Epithelial cell of prostate (primary cell): ENCODE measurements around the gene RPS6KA5.
"Not testable (repeated sequence)": the region's sequence is repeated elsewhere in the genome, so short reads cannot be mapped to it uniquely, and the experiment has no call there.

Experiments used
- DNase-seq: peaks from one replicate; pipeline ENCODE4 v3.0.0-alpha.2; 2011; ENCODE audit warnings: low read depth, low spot score
- H3K27ac ChIP-seq: fragments of 450-650 bp; 2 replicates; pipeline ENCODE4 v1.5.1; 2017; ENCODE audit warnings: mild to moderate bottlenecking

RPS6KA5 gene

GRCh38 chr14:91060351-91061055 lies at the start of gene RPS6KA5:
RPS6KA5 (minus strand) TSS chr14:91060641; CDS start chr14:91060434, 207 bp downstream.
- DNase-seq = peak; percentile 100

GRCh38 chr14:91108941-91109611 lies 48.6 kb upstream of the RPS6KA5 start:
- H3K27ac ChIP-seq = no peak overlapping the region
- DNase-seq = no peak

More at GRCh38 chr14:91060351-91061055, at the start of gene RPS6KA5:
- H3K27ac ChIP-seq = peak within 1 kb of the TSS; percentile 67

DNA sequence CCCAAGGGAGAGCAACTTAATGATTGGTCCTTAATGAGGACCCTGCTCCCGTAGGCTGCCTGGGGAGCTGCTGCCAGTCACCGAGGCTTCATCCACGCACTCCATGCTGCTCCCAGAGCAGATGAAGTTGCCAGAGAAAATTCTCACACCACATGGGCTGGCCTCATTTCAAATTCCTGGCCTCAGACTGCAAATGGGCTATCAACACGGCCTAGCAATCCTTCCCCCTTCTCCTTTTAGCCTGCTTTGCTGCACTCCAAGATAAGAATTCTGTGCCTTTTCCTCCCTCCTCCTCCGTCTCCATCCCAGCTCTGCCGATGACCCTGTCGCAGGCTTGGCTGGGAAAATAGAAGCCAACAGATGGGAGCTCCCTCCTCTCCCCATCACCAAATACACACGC lies 42.7 kb upstream of the RPS6KA5 start:
- H3K27ac ChIP-seq = no peak overlapping the region
- DNase-seq = no peak

- no peak overlapping the region for H3K27ac ChIP-seq
- no peak for DNase-seq
Observed at GRCh38 chr14:91100102-91100501, 39.7 kb upstream of the RPS6KA5 start.

- no peak overlapping the region for H3K27ac ChIP-seq
- no peak for DNase-seq
Observed at GRCh38 chr14:91098591-91098990, 38.1 kb upstream of the RPS6KA5 start.

- DNase-seq, H3K27ac ChIP-seq: not testable (repeated sequence)
Observed at GRCh38 chr14:91097657-91098056, 37.2 kb upstream of the RPS6KA5 start.

GRCh38 chr14:91095178-91095577 lies 34.7 kb upstream of the RPS6KA5 start:
- no peak for DNase-seq

DNA sequence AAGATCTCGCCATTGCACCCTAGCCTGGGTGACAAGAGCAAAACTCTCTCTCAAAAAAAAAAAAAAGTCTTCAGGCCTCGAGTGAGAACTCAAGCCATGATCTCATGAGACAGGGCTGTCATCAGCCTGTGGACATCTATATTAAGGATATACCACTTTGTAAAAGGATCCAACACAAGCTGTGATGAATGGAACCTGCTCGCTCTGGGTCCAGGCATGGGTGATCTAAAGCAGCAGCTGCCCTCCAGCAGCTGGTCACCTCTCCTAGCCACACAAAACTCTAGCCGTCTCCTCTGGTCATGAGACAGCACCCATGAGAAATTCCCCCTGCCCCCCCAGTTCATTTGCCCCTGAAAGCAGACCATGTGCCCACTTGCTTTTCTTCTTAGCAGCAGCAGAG lies 34.3 kb upstream of the RPS6KA5 start:
- no peak for DNase-seq
- no peak overlapping the region for H3K27ac ChIP-seq

More at GRCh38 chr14:91095178-91095577, 34.7 kb upstream of the RPS6KA5 start:
- H3K27ac ChIP-seq = no peak overlapping the region

DNA sequence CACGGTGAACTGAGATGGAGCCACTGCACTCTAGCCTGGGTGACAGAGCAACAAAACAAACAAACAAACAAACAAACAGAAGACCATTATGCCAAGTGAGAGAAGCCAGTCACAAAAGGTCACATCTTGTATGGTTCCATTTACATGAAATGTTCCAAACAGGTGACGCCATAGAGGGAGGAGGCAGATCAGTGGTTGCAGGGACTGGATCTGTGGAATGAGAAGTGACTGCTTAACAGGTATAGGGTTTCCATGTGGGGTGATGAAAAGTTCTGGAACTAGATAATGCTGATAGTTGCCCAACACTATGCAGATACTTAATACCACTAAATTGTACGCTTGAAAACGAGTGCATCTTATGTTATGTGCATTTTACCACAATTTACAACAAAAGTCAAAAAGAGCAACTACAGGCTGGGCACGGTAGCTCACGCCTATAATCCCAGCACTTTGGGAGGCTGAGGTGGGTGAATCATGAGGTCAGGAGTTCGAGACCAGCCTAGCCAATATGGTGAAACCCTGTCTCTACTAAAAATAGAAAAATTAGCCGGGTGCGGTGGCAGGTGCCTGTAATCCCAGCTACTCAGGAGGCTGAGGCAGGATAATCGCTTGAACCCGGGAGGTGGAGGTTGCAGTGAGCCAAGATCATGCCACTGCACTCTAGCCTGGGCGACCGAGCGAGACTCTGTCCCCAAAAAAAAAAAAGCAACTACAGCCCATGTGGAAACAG lies 33.5 kb upstream of the RPS6KA5 start:
- not testable (repeated sequence) for DNase-seq, H3K27ac ChIP-seq

- H3K27ac ChIP-seq = no peak overlapping the region
- DNase-seq = no peak
Observed at GRCh38 chr14:91092073-91092472, 31.6 kb upstream of the RPS6KA5 start.

- no peak for DNase-seq
- no peak overlapping the region for H3K27ac ChIP-seq
Observed at GRCh38 chr14:91090743-91091142, 30.3 kb upstream of the RPS6KA5 start.

GRCh38 chr14:91089958-91090535 lies 29.6 kb upstream of the RPS6KA5 start:
- H3K27ac ChIP-seq = no peak overlapping the region
- DNase-seq = no peak

DNA sequence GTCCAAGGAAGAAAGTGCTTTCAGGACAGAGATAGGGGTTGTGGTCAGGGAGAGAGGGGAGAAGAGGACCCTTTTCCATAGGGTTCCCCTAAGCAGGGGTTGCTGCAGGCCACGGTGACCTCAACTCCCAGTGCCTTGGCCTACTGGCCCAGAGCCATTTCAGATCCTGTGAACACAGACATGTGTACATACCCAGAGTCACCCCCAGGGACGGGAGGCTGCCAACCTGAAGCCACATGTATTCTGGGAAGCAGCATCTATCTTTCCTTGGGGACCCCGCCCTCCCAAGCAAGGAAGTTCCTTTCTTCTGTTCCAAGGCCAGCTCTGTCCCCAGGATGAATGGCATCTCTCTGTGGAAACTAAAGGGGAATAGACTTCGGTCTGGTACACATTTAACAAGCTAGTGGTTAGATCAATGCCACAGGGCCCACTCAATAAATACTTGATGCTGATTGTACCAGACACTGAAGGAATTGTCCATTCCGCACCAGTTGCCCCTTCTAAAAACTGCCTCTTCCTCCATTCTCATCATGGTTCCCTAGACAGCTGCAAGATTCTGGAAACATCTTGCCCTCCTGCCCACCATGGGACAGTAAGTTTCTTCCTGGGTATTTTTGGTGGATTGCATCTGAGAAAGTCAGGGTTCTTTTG lies 28.3 kb upstream of the RPS6KA5 start:
- H3K27ac ChIP-seq = no peak overlapping the region
- no peak for DNase-seq

DNA sequence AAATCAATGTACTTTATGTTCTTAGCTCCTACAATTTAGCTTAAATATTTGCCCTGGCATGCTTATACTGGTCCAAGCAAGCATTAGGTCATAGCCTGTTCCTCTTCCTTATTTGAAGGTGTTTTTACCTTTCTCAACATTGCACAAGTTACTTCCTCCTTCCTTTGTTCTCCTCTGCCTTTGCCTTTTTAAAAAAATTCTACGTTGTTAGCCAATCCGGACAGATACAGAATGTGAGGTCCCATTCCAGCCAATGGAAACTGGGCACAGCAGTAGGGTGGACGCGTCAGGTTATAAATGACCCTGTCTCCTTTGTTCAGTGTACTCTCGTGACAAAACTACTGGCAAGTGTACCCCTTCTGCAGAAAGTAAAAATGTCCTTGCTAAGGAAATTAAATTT lies 27.0 kb upstream of the RPS6KA5 start:
- not testable (repeated sequence) for DNase-seq

DNA sequence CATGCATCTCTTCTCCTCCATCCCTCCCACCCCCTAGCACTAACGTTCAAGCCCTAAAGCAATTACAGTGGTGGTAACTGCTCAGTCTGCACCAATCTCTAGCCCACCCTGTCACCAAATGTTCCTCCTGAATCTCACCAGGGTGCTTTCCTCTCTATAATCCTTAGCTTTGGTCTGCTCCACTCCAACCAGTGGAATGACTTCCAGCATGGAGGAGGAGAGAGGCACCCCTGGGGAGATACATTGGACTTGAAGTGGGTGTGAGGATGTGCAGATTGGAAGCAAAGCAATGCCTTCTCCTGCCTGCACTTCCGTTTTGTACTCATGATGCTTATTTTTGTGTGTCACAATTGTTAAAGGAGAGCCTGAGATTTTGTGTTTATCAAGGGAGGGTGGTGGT lies 24.1 kb upstream of the RPS6KA5 start:
- no peak overlapping the region for H3K27ac ChIP-seq
- no peak for DNase-seq

More for the DNA sequence above, 27.0 kb upstream of the RPS6KA5 start:
- peak overlapping the region; percentile 89 for H3K27ac ChIP-seq

GRCh38 chr14:91082282-91082681 lies 21.8 kb upstream of the RPS6KA5 start:
- no peak for DNase-seq
- H3K27ac ChIP-seq = no peak overlapping the region

GRCh38 chr14:91080071-91080470 lies 19.6 kb upstream of the RPS6KA5 start:
- no peak overlapping the region for H3K27ac ChIP-seq
- DNase-seq = no peak

DNA sequence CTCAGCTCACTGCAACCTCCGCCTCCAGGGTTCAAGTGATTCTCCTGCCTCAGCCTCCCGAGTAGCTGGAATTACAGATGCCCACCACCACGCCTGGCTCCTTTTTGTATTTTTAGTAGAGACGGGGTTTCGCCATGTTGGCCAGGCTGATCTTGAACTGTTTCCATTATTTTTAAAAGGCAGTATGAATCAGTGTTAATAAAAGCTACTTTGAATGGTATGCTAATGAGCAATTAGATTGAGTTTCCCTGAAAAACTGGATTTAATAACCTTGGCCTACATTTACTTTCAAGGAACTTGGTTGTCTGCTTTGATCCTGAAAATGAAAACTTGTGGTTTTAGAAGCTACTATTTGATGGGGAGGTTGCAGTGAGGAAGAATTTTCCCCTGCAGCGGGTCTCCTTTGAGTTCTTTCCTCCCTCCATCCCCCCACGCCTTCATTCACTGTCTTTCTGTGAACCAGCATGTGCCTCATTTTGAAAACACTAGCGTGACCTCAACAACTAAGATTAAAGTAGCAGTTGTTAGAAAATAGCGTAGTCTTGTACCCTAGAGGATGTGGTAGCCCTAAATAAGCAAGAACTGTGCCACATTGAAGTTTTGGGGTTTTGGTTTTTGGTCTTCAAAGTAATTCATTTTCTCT lies 17.8 kb upstream of the RPS6KA5 start:
- DNase-seq = no peak
- H3K27ac ChIP-seq = no peak overlapping the region

GRCh38 chr14:91075553-91075952 lies 15.1 kb upstream of the RPS6KA5 start:
- H3K27ac ChIP-seq = no peak overlapping the region
- no peak for DNase-seq

DNA sequence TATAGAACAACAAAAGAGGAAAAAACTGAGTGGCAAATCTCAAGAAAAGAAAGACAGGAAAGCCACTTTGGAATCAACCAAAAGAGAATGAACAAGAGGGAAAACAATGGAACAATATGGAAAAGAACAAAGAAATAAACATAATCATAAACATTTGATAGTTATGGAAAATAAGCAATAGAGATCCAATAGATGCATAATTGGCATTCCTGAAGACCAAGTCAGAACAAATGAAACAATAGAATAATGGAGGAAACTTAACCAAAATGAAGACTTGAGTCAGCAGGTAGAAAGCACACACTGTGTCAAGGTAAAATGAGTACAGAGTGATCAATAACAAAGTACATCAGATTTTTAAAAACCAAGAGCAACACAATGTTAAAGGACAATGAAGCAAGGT lies 10.1 kb upstream of the RPS6KA5 start:
- H3K27ac ChIP-seq = no peak overlapping the region
- no peak for DNase-seq
